ENCODE results near the gene KPNB1. TPM values are rescaled to one million over a fixed set of nuclear protein-coding genes. Genes with fewer than 3 reads are reported as not detected.

The KPNB1 gene
- total RNA-seq, 2 donors from 2014 or later: 665 to 1,039 TPM

DNA sequence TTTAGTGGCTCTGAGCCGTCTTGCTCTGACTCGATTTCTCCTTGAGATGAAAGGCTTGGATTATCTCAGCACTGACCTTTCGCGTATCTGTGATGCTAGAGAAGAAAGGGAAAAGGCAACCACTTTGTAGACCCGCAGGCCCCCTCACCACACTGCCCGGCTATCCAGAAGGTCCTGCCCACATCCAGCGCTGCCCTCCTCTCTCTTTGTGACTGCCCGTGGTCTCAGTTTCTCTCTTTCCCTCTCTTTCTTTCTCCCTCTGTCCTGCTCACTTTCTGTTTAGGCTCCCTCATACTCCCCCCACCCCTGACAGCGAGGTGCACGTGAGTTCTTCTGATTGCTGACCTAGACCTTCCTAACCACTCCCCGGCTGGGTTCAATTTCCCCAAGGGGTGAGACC lies 70.5 kb downstream of the KPNB1 start:
- Mint-ChIP-seq H3K27ac (peak overlapping the region; percentile 92 to 97), H3K4me3 (peak overlapping the region; percentile 89), H3K9me3 (no peaks in the 10 kb centered on the region), H3K4me1 (ENCODE audit: low read depth in 2 of 2) (peaks cover 94 to 95% of the 10 kb centered on the region in 2 donors), H3K27me3 (no peaks in the 10 kb centered on the region), H3K36me3 (no peaks in the 10 kb centered on the region)
- DNase-seq (ENCODE audit: low spot score) (no peak), ATAC-seq (no peak)

DNA sequence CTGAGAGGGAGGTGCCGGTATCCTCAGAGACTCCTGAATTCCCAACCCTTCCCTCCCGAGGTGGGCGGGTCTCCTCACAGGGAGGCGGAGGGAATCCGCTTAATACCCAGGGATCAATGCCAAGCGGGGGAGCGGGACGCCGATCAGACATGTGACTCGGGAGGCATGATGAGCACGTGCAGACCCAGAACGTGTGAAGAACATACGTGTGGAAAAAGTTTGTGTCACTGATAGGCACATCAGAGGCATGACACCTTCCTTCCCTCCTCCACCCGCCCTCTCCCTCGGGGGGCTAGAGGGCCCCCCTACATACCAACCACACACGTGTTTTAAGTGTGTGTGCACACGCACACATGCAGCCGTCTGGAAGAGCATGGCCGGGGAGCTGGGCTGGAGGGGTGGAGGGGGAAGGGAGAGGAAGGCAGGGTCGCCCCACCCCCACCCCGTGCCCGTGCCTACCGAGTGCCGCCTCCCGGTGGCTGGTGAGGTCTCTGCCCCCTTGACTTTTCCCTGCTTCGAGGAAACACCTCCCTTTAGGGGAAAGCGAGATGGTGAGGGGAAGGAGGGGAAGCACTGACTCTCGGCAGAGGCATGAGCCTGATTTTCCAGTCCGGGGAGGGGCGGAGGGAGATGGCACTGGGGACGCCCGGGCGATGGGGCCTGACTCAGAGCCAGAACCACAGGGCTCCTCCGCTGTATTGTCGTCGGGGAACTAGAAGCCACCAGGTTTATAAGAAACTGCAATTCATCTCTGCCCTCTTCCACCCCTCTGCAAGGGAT lies 71.2 kb downstream of the KPNB1 start:
- no peaks in the 10 kb centered on the region for H3K36me3 Mint-ChIP-seq
- no peaks in the 10 kb centered on the region for H3K9me3 Mint-ChIP-seq
- ATAC-seq (peak; percentile 85 to 91), DNase-seq (ENCODE audit: low spot score) (peak; percentile 99)
- H3K27me3 Mint-ChIP-seq: no peaks in the 10 kb centered on the region
- H3K27ac Mint-ChIP-seq: peak overlapping the region; percentile 92 to 97
- H3K4me3 Mint-ChIP-seq: peak overlapping the region; percentile 89
- H3K4me1 Mint-ChIP-seq (ENCODE audit: low read depth in 2 of 2): peaks cover 94 to 95% of the 10 kb centered on the region in 2 donors

DNA sequence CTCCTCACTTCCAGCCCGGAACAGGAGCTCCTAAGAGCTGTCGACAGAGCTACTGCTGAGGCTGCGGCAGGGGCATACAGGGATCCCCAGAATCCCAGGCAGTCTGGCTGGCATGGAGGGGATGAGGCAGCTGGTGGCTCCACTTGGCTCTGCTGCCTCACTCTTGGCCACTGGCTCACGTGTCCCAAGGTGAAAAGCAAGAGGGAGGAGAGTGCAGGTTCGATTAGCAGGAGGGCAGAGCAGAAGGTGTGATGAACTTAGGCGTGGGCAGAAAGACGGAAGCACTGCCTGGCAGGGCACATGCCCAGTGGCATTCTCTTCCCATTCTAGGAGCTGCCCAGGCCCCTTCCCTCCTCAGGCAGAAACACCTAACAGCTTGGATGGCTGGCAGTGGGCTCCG lies 72.0 kb downstream of the KPNB1 start:
- Mint-ChIP-seq H3K4me3 (peak overlapping the region; percentile 89), H3K27ac (peak overlapping the region; percentile 92 to 97), H3K9me3 (no peaks in the 10 kb centered on the region), H3K4me1 (ENCODE audit: low read depth in 2 of 2) (peaks cover 95% of the 10 kb centered on the region in 2 donors), H3K36me3 (no peaks in the 10 kb centered on the region), H3K27me3 (no peaks in the 10 kb centered on the region)
- no peak for DNase-seq (ENCODE audit: low spot score)
- ATAC-seq: no peak

DNA sequence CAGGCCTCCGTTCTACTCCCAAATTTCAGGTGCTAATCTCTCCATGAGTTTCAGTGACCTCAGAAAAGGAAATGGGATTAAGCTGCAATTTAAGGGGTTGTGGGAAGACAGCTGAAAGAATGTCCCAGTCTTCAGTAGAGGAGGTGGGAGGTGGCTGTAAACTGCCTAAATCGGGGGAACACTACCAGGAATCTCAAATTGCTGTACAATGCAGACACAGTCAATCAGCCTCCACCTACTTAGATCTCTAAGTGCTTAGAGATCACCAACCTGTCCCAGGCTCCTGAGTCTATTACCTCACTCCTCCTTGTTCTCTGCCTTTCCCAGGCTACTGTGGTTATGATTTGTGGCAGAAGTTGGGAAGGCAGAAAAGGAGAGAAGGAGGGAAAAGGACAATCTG lies 75.0 kb downstream of the KPNB1 start:
- H3K27ac Mint-ChIP-seq: peak overlapping the region; percentile 92 to 97
- H3K4me3 Mint-ChIP-seq: peak overlapping the region; percentile 80
- H3K9me3 Mint-ChIP-seq: no peaks in the 10 kb centered on the region
- H3K4me1 Mint-ChIP-seq (ENCODE audit: low read depth in 2 of 2): peaks cover 93 to 94% of the 10 kb centered on the region in 2 donors
- no peaks in the 10 kb centered on the region for H3K27me3 Mint-ChIP-seq
- no peak for DNase-seq (ENCODE audit: low spot score)
- no peaks in the 10 kb centered on the region for H3K36me3 Mint-ChIP-seq
- ATAC-seq: no peak

DNA sequence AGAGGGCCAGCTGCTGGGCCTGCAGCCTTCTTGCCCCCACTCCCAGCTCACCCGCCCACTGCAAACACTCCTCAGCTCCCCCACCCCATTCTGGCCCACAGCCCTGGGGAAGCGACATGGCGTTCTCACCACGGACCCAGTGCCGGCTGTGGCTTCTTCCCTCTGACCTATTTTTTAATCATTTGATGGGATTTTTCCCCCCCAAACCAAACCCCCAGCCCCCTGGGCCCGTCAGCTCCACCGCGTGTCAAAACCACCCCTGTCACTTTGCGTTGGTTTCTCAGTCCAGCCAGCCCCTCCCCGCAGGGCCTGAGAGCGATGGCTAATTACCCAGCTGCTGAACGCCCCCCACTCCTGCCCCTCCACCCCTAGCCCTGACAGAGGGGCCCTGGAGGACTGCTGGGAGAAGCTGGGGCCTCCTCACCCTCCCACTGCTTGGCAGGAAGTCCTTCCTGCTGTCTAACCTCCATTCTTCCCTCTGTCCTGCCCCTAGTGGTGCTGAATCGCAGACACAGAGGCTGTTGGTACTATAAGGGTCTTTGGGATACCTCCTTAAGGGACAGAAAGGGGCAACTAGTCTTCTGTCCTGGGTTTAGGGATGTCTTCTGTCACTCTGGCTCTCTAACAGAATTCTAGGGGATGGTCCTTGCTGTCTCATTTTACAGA lies 75.9 kb downstream of the KPNB1 start:
- Mint-ChIP-seq H3K36me3 (no peaks in the 10 kb centered on the region), H3K27me3 (no peaks in the 10 kb centered on the region), H3K4me3 (peak overlapping the region; percentile 80), H3K27ac (peak overlapping the region; percentile 92 to 97), H3K4me1 (ENCODE audit: low read depth in 2 of 2) (peaks cover 93% of the 10 kb centered on the region in 2 donors), H3K9me3 (no peaks in the 10 kb centered on the region)
- ATAC-seq (peak in 1 of 2 donors; percentile 43), DNase-seq (ENCODE audit: low spot score) (no peak)

GRCh38 chr17:47726796-47727703 lies 77.3 kb downstream of the KPNB1 start:
- H3K9me3 Mint-ChIP-seq: no peaks in the 10 kb centered on the region
- H3K4me1 Mint-ChIP-seq (ENCODE audit: low read depth in 2 of 2): peaks cover 93 to 95% of the 10 kb centered on the region in 2 donors
- peak; percentile 41 for DNase-seq (ENCODE audit: low spot score)
- H3K27me3 Mint-ChIP-seq: no peaks in the 10 kb centered on the region
- H3K27ac Mint-ChIP-seq: peak overlapping the region; percentile 92 to 97
- no peaks in the 10 kb centered on the region for H3K36me3 Mint-ChIP-seq
- no peak for ATAC-seq
- H3K4me3 Mint-ChIP-seq: peak overlapping the region; percentile 80

- peak overlapping the region; percentile 96 for H3K4me3 Mint-ChIP-seq
- H3K4me1 Mint-ChIP-seq (ENCODE audit: low read depth in 2 of 2): peaks cover 93 to 98% of the 10 kb centered on the region in 2 donors
- ATAC-seq (no peak), DNase-seq (ENCODE audit: low spot score) (peak; percentile 55)
- H3K9me3 Mint-ChIP-seq: no peaks in the 10 kb centered on the region
- H3K36me3 Mint-ChIP-seq: no peaks in the 10 kb centered on the region
- H3K27me3 Mint-ChIP-seq: no peaks in the 10 kb centered on the region
- H3K27ac Mint-ChIP-seq: peak overlapping the region; percentile 92 to 97
Observed at GRCh38 chr17:47727704-47728036, 78.0 kb downstream of the KPNB1 start.

GRCh38 chr17:47728214-47728877 lies 78.6 kb downstream of the KPNB1 start:
- DNase-seq (ENCODE audit: low spot score) (peak; percentile 61), ATAC-seq (no peak)
- Mint-ChIP-seq H3K4me1 (ENCODE audit: low read depth in 2 of 2) (peaks cover 89 to 93% of the 10 kb centered on the region in 2 donors), H3K9me3 (no peaks in the 10 kb centered on the region), H3K27me3 (no peaks in the 10 kb centered on the region), H3K4me3 (peak overlapping the region; percentile 96), H3K36me3 (no peaks in the 10 kb centered on the region), H3K27ac (peak overlapping the region; percentile 92 to 97)

GRCh38 chr17:47729476-47729875 lies 79.8 kb downstream of the KPNB1 start:
- ATAC-seq (no peak), DNase-seq (ENCODE audit: low spot score) (peak; percentile 22)
- peaks cover 6% of the 10 kb centered on the region for H3K36me3 Mint-ChIP-seq
- peak overlapping the region; percentile 96 for H3K4me3 Mint-ChIP-seq
- peaks cover 77 to 81% of the 10 kb centered on the region in 2 donors for H3K4me1 Mint-ChIP-seq (ENCODE audit: low read depth in 2 of 2)
- H3K27ac Mint-ChIP-seq: peak overlapping the region; percentile 92 to 97
- no peaks in the 10 kb centered on the region for H3K9me3 Mint-ChIP-seq
- H3K27me3 Mint-ChIP-seq: no peaks in the 10 kb centered on the region

GRCh38 chr17:47730681-47731080 lies 81.0 kb downstream of the KPNB1 start:
- no peak for ATAC-seq
- no peaks in the 10 kb centered on the region for H3K9me3 Mint-ChIP-seq

GRCh38 chr17:47731396-47731795 lies 81.7 kb downstream of the KPNB1 start:
- Mint-ChIP-seq H3K9me3 (no peaks in the 10 kb centered on the region), H3K36me3 (peaks cover 17% of the 10 kb centered on the region), H3K4me3 (peak overlapping the region; percentile 96), H3K4me1 (ENCODE audit: low read depth in 2 of 2) (peaks cover 65 to 70% of the 10 kb centered on the region in 2 donors), H3K27me3 (no peaks in the 10 kb centered on the region), H3K27ac (peak overlapping the region; percentile 92 to 97)
- peak; percentile 59 for DNase-seq (ENCODE audit: low spot score)
- no peak for ATAC-seq

More at GRCh38 chr17:47730681-47731080, 81.0 kb downstream of the KPNB1 start:
- peak; percentile 58 for DNase-seq (ENCODE audit: low spot score)
- H3K4me3 Mint-ChIP-seq: peak overlapping the region; percentile 96
- H3K4me1 Mint-ChIP-seq (ENCODE audit: low read depth in 2 of 2): peaks cover 69 to 71% of the 10 kb centered on the region in 2 donors
- peak overlapping the region; percentile 92 to 97 for H3K27ac Mint-ChIP-seq
- H3K27me3 Mint-ChIP-seq: no peaks in the 10 kb centered on the region
- peaks cover 13% of the 10 kb centered on the region for H3K36me3 Mint-ChIP-seq

DNA sequence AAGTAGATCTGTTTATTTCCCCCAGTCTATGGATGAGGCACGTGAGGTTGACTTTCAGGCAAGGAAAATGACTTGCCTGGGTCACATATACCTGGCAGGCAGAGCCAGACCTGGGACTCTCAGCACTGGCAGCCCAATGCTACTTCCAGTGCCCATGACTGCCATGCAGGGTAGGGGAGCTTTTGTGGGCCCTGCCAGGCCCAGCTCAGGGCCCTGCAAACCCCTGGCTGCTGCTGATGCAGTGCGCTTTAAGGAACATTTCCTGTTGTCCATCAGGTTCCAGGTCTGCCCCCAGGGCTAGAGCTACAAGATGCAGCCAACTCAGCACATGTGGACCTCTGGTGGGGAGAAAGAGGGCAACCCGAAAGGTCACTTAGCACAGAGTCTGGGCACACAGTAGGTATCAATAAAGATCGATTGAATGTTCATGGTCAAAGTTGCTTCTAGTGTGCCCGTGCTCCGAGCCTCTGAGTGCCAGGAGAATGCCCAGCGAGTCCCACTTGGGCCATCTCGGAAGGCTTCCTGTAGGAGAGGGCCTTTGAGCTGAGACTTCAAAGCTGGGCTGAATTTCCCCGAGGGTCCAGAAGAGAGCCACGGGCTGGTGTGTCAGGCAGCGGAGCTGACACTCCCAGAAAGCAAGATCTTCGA lies 82.8 kb downstream of the KPNB1 start:
- Mint-ChIP-seq H3K4me1 (ENCODE audit: low read depth in 2 of 2) (peaks cover 64 to 66% of the 10 kb centered on the region in 2 donors), H3K9me3 (no peaks in the 10 kb centered on the region), H3K4me3 (peak overlapping the region; percentile 96), H3K27me3 (no peaks in the 10 kb centered on the region), H3K36me3 (peaks cover 27% of the 10 kb centered on the region), H3K27ac (peak overlapping the region; percentile 92 to 97)
- DNase-seq (ENCODE audit: low spot score) (peak; percentile 51), ATAC-seq (no peak)
